Measurements from ENCODE around the gene BTG4. TPM values are rescaled to one million over a fixed set of nuclear protein-coding genes. Genes with fewer than 3 reads are reported as not detected.

Gene BTG4
- total RNA-seq, 1 experiment from 2014 or later = not detected

- no peak for TF ChIP-seq E2F1 (CRISPR knock-in tag; IDR thresholded peaks at IDR 0.05)
- no peak for TF ChIP-seq PRRX2 (CRISPR knock-in tag; IDR thresholded peaks at IDR 0.05)
- TF ChIP-seq FOXK1 (CRISPR knock-in tag; IDR thresholded peaks at IDR 0.05) = no peak
- TF ChIP-seq ATF2 (CRISPR knock-in tag; IDR thresholded peaks at IDR 0.05; ENCODE audit: borderline replicate concordance, low read depth) = no peak
- TF ChIP-seq AR (CRISPR knock-in tag; IDR thresholded peaks at IDR 0.05) = no peak
- TF ChIP-seq SOX15 (CRISPR knock-in tag; IDR thresholded peaks at IDR 0.05) = no peak
- no peak for TF ChIP-seq JAZF1 (CRISPR knock-in tag; IDR thresholded peaks at IDR 0.05)
- TF ChIP-seq STAT6 (CRISPR knock-in tag; conservative IDR thresholded peaks at IDR 0.05; ENCODE audit: low read depth) = no peak
- no peak for TF ChIP-seq ZNF281 (CRISPR knock-in tag; IDR thresholded peaks at IDR 0.05)
- TF ChIP-seq ZNF121 (CRISPR knock-in tag; IDR thresholded peaks at IDR 0.05) = no peak
- TF ChIP-seq ATF1 (CRISPR knock-in tag; IDR thresholded peaks at IDR 0.05) = no peak
- no peak for TF ChIP-seq ZNF232 (CRISPR knock-in tag; IDR thresholded peaks at IDR 0.05)
These were observed 66.6 kb downstream of the BTG4 start (continued) for GRCh38 chr11:111445586-111445985.

Small RNAs within 50 kb of the gene (microRNA-seq; reads per million reads assigned to microRNA genes)
- 1.0 reads per million for gene MIR34B (ENCODE audit: borderline number of aligned reads)
- 116 reads per million, percentile 66 among the genes with 10 or more reads in this experiment for gene MIR34C (ENCODE audit: borderline number of aligned reads)

Other genes with a start within 250 kb of the BTG4 start
- gene POU2AF3, start 213.8 kb downstream of the BTG4 start, total RNA-seq (2021) = 2.7 to 3.0 TPM (median 3.0 TPM) in 3 replicates
- gene POU2AF1, start 133.1 kb downstream of the BTG4 start, total RNA-seq (2021) = 0.07 to 0.27 TPM (median 0.22 TPM) in 3 replicates
- gene HOATZ, start 2.4 kb upstream of the BTG4 start, total RNA-seq (2021) = not detected in 3 replicates
- 3.0 to 3.7 TPM (median 3.6 TPM) in 3 replicates for gene LAYN, start 28.3 kb upstream of the BTG4 start, total RNA-seq (2021)
- 6.7 to 8.6 TPM (median 7.2 TPM) in 3 replicates for gene SIK2, start 90.1 kb upstream of the BTG4 start, total RNA-seq (2021)